Stimulated activated naive B cell treated with anti-CD40 and anti-IgM and Interleukin-4, amounts not matched to agents 10 μg/mL and 1 μg/mL and 100 μg/mL, for 72 hours (primary cell): ENCODE results near the gene NEMP1.
"Not testable (repeated sequence)": the region's sequence is repeated elsewhere in the genome, so short reads cannot be mapped to it uniquely, and the experiment has no call there.

Experiments
- ATAC-seq, 2 donors: fragments of 150-1000 bp; cut with Tn5 transposase; replicated peaks; 2 replicates each; pipeline ENCODE4 v1.10.0; 2021; ENCODE audit warnings: moderate library complexity in 1 of 2
- DNase-seq: peaks from one replicate; pipeline ENCODE4 v3.0.0; 2021
- H3K27ac Mint-ChIP-seq: one replicate; pipeline ENCODE4 v1.8.0; 2022; ENCODE audit warnings: mild to moderate bottlenecking, mixed read lengths
- H3K27me3 Mint-ChIP-seq, 2 donors: one replicate each; pipeline ENCODE4 v1.8.0; 2022; ENCODE audit warnings: mixed read lengths in 2 of 2
- H3K36me3 Mint-ChIP-seq, 2 donors: one replicate each; pipeline ENCODE4 v1.8.0; 2022; ENCODE audit warnings: mixed read lengths in 2 of 2, mild to moderate bottlenecking in 1 of 2
- H3K4me1 Mint-ChIP-seq, 2 donors: one replicate each; pipeline ENCODE4 v1.8.0; 2022; ENCODE audit warnings: mixed read lengths in 2 of 2, mild to moderate bottlenecking in 1 of 2
- H3K4me3 Mint-ChIP-seq, 2 donors: one replicate each; pipeline ENCODE4 v1.8.0; 2022; ENCODE audit warnings: mild to moderate bottlenecking in 2 of 2, mixed read lengths in 2 of 2, moderate library complexity in 1 of 2
- H3K9me3 Mint-ChIP-seq, 2 donors: one replicate each; pipeline ENCODE4 v1.8.0; 2022; ENCODE audit warnings: mixed read lengths in 2 of 2, mild to moderate bottlenecking in 1 of 2

The NEMP1 gene

DNA sequence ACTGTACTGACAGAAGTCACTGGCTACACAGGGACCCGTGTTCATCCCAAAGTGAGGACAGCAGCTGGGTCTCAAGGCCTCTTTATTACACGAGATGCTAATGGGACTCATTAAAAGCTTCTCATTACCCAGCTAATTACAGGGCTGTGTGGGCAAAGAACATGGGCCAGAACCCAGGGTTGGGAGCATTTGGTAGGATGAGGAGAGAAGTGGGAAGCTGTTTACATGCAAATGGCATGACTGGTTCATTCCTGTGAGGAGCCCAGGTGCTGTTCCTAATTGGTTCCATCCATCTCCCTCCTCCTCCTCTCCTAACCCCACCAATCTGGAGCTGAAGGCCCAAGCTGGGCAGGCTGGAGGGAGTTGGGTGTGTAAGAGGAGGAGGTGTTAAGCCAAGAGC is 53.4 kb downstream of the NEMP1 start:
- Mint-ChIP-seq H3K27ac (no peak overlapping the region), H3K4me3 (no peak overlapping the region), H3K36me3 (no peaks in the 10 kb centered on the region), H3K9me3 (no peaks in the 10 kb centered on the region), H3K4me1 (peaks cover 6 to 15% of the 10 kb centered on the region in 2 donors), H3K27me3 (peaks cover 9 to 23% of the 10 kb centered on the region in 2 donors)
- ATAC-seq = no peak
- no peak for DNase-seq

DNA sequence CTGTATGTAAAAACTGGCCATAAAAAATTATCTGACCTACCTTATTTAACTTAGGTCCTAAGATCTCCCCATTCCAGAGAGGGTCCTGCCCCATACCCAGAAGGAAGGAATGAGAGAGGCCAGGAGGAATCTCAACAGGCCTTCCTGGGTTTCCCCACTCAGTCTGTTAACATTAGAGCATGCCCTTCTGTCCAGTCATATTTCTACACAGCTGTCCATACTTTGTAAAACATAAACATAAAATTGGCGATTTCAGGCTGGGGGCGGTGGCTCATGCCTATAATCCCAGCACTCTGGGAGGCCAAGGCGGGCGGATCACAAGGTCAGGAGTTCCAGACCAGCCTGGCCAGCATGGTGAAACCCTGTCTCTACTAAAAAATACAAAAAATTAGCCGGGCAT is 56.3 kb downstream of the NEMP1 start:
- not testable (repeated sequence) for DNase-seq, H3K9me3 Mint-ChIP-seq, ATAC-seq, H3K27ac Mint-ChIP-seq, H3K36me3 Mint-ChIP-seq, H3K4me3 Mint-ChIP-seq
- H3K27me3 Mint-ChIP-seq = peaks cover 9 to 18% of the 10 kb centered on the region in 2 donors
- peaks cover 1 to 12% of the 10 kb centered on the region in 2 donors for H3K4me1 Mint-ChIP-seq

DNA sequence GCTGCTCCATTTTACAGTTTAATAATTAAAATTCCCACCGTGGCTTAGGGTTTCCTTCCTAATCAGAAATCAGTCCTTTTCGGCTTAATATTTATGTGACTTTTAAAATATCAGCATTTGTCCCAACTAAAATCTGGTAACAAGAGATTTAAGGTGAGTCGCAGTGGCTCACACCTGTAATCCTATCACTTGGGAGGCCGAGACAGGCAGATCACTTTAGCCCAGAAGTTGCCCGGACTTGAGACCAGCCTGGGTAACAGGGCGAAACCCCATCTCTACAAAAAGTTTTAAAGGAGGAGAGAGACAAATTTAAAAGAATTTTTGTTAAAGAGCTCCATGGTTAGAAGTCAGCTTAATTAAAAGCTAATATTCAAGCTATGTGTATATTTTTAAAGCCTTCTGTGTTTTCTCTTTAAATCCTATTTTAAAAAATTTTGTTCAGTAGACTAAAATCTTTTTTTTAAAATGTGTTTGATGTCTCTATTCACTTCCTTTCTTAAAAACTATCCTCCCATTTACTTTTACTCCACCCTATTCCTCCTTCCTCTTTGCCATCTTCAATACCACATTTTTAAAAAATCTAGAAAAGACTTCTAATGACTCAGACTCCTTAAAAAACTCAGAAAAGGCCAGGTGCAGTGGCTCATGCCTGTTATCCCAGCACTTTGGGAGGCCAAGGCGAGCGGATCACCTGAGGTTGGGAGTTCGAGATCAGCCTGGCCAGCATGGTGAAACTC is 58.4 kb downstream of the NEMP1 start:
- DNase-seq (no peak), ATAC-seq (no peak)
- peaks cover 6 to 22% of the 10 kb centered on the region in 2 donors for H3K27me3 Mint-ChIP-seq
- no peak overlapping the region for H3K4me3 Mint-ChIP-seq
- peaks cover 0 to 9% of the 10 kb centered on the region in 2 donors for H3K4me1 Mint-ChIP-seq
- no peak overlapping the region for H3K27ac Mint-ChIP-seq
- no peaks in the 10 kb centered on the region for H3K9me3 Mint-ChIP-seq
- no peaks in the 10 kb centered on the region for H3K36me3 Mint-ChIP-seq

DNA sequence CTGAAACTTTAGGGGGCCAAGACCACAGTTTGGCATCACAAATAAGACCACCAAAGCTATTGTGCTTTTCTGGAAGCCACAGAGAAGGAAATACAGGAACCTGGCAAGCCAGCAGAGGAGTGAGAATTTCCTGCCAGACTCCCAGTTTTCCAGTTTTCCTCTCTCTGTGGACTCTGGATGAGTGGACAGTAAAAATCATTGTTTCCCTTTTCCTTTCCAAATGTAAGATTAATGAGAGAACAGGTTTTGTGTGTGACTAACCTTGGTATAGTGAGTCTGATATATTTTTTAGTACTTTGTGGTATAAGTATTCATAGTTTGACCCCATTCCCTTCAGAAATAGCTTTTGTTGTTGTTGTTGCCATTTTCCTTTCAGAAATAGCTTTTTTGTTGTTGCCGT is 59.7 kb downstream of the NEMP1 start:
- H3K27ac Mint-ChIP-seq = no peak overlapping the region
- no peak overlapping the region for H3K4me3 Mint-ChIP-seq
- peaks cover 0 to 14% of the 10 kb centered on the region in 2 donors for H3K4me1 Mint-ChIP-seq
- H3K27me3 Mint-ChIP-seq = peaks cover 17 to 34% of the 10 kb centered on the region in 2 donors
- ATAC-seq = no peak
- no peaks in the 10 kb centered on the region for H3K36me3 Mint-ChIP-seq
- DNase-seq = no peak
- no peaks in the 10 kb centered on the region for H3K9me3 Mint-ChIP-seq

DNA sequence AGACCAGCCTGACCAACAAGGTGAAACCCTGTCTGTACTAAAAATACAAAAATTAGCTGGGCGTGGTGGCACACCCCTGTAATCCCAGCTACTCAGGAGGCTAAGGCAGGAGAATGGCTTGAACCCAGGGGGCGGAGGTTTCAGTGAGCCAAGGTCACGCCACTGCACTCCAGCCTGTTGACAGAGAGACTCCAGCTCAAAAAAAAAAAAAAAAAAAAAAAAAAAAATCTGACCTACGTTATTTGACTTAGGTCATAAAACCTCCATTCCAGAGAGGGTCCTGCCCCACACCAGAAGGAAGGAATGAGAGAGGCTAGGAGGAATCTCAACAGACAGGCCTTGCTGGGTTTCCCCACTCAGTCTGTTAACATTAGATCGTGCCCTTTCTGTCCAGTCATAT is 60.2 kb downstream of the NEMP1 start:
- not testable (repeated sequence) for H3K9me3 Mint-ChIP-seq, H3K4me3 Mint-ChIP-seq, H3K27ac Mint-ChIP-seq, H3K36me3 Mint-ChIP-seq, DNase-seq
- peaks cover 20 to 33% of the 10 kb centered on the region in 2 donors for H3K27me3 Mint-ChIP-seq
- peaks cover 3 to 19% of the 10 kb centered on the region in 2 donors for H3K4me1 Mint-ChIP-seq
- ATAC-seq = peak in 1 of 2 donors; percentile 45

DNA sequence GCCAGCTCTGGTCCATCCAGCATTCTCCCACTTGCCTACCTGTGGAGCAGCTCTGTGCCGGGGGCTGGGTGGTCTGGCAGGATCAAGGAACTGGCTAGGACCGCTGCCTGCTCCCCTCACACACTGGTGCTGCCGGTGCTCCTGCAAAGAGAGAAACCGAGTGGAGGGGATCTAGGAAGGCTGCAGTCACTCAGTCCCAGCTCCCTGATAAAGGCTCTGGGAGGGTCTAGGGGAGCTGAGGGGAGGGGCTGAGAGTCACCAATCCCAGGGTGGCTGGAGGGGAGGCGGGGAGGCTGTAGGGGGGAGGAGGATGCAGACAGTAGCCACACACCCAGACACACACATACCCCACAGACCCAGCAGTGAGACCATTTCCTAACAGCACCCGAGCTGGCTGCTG is 62.2 kb downstream of the NEMP1 start, which contains the start of gene TAC3:
Gene TAC3 (minus strand): TSS at position 182 of the 400 bp plus-strand sequence. CDS start 732 bp downstream, outside the sequence.
- H3K4me3 Mint-ChIP-seq = no peak within 1 kb of the TSS
- peaks cover 20 to 29% of the 10 kb centered on the region in 2 donors for H3K27me3 Mint-ChIP-seq
- peaks cover 19 to 39% of the 10 kb centered on the region in 2 donors for H3K4me1 Mint-ChIP-seq
- H3K36me3 Mint-ChIP-seq = no peaks in the 10 kb centered on the region
- DNase-seq (no peak), ATAC-seq (no peak)
- no peaks in the 10 kb centered on the region for H3K9me3 Mint-ChIP-seq
- no peak within 1 kb of the TSS for H3K27ac Mint-ChIP-seq

- no peaks in the 10 kb centered on the region for H3K9me3 Mint-ChIP-seq
- peak overlapping the region in 1 of 2 donors; percentile 2 for H3K4me3 Mint-ChIP-seq
- peaks cover 20 to 29% of the 10 kb centered on the region in 2 donors for H3K27me3 Mint-ChIP-seq
- peaks cover 27 to 45% of the 10 kb centered on the region in 2 donors for H3K4me1 Mint-ChIP-seq
- peak overlapping the region; percentile 1 for H3K27ac Mint-ChIP-seq
- peak; percentile 95 to 96 for ATAC-seq
- DNase-seq = peak; percentile 40
- H3K36me3 Mint-ChIP-seq = no peaks in the 10 kb centered on the region
These were observed 65.8 kb downstream of the NEMP1 start for GRCh38 chr12:57012600-57013465.

GRCh38 chr12:57011438-57012424 is 66.9 kb downstream of the NEMP1 start:
- Mint-ChIP-seq H3K36me3 (no peaks in the 10 kb centered on the region), H3K27me3 (peaks cover 20 to 29% of the 10 kb centered on the region in 2 donors), H3K27ac (no peak overlapping the region), H3K4me3 (no peak overlapping the region), H3K9me3 (no peaks in the 10 kb centered on the region), H3K4me1 (peaks cover 33 to 52% of the 10 kb centered on the region in 2 donors)
- DNase-seq = peak; percentile 11
- peak; percentile 57 to 58 for ATAC-seq

GRCh38 chr12:57010627-57011247 is 67.9 kb downstream of the NEMP1 start:
- no peak for DNase-seq
- H3K4me3 Mint-ChIP-seq = no peak overlapping the region
- H3K36me3 Mint-ChIP-seq = no peaks in the 10 kb centered on the region
- peaks cover 20 to 22% of the 10 kb centered on the region in 2 donors for H3K27me3 Mint-ChIP-seq
- ATAC-seq = no peak
- no peaks in the 10 kb centered on the region for H3K9me3 Mint-ChIP-seq
- peaks cover 35 to 56% of the 10 kb centered on the region in 2 donors for H3K4me1 Mint-ChIP-seq
- no peak overlapping the region for H3K27ac Mint-ChIP-seq

DNA sequence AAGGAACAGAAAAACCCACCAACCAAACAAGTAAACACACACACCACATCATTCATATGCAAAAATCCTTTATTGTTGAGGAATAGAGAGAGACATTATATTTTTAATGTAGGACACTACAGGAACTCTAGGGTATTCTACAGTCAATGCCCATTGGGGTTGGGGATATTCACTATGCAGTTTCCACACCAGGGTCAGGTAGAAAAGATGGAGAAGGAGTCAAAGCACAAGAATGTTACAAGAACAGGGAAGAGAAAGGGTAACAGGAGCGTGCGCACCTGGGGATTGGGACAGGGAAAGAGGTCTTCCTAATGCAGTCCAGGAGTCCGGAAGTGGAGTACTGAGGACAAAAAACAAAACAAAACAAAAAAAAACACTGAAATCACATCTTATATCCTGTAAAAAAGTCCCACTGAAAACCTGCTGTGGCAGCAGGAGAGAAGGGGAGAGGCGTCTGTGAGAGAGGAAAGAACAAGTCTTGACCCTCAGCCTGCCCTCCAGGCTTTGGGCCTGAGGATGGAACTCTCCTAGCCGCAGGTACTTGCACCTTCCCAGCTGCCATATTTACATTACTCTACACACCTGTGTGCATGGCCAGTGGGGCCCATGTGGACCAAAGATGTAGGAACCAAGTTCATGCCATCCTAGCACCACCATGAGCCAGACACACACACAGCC is 68.5 kb downstream of the NEMP1 start:
- no peak for ATAC-seq
- H3K4me3 Mint-ChIP-seq = no peak overlapping the region
- peaks cover 40 to 63% of the 10 kb centered on the region in 2 donors for H3K4me1 Mint-ChIP-seq

DNA sequence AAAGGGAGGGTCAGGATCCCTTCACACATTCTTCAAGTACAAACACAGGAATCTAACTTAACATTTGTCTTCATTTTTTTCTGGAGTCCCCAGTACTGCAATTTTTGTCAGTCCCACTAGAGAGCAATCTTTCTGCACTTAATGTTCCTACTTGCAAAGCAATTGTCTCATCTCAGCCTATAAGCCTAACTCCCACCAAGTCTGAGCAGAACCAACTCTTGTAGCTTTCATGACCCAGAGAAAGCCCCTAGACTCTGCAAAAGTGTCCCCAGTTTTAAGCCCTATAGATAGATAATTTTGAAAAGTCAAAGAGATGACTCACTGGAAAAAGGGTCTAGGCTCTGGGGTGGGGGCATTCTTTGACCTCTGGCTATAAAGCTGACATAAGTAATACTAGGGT is 70.4 kb downstream of the NEMP1 start:
- H3K4me1 Mint-ChIP-seq = peaks cover 44 to 64% of the 10 kb centered on the region in 2 donors
- H3K4me3 Mint-ChIP-seq = no peak overlapping the region
- no peaks in the 10 kb centered on the region for H3K9me3 Mint-ChIP-seq
- H3K36me3 Mint-ChIP-seq = peaks cover 9 to 12% of the 10 kb centered on the region in 2 donors
- no peak for DNase-seq
- no peak for ATAC-seq
- H3K27me3 Mint-ChIP-seq = no peaks in the 10 kb centered on the region
- H3K27ac Mint-ChIP-seq = no peak overlapping the region

More for the DNA sequence above, 68.5 kb downstream of the NEMP1 start:
- Mint-ChIP-seq H3K36me3 (no peaks in the 10 kb centered on the region), H3K27ac (peak overlapping the region; percentile 33), H3K27me3 (peaks cover 14 to 16% of the 10 kb centered on the region in 2 donors), H3K9me3 (no peaks in the 10 kb centered on the region)
- no peak for DNase-seq

DNA sequence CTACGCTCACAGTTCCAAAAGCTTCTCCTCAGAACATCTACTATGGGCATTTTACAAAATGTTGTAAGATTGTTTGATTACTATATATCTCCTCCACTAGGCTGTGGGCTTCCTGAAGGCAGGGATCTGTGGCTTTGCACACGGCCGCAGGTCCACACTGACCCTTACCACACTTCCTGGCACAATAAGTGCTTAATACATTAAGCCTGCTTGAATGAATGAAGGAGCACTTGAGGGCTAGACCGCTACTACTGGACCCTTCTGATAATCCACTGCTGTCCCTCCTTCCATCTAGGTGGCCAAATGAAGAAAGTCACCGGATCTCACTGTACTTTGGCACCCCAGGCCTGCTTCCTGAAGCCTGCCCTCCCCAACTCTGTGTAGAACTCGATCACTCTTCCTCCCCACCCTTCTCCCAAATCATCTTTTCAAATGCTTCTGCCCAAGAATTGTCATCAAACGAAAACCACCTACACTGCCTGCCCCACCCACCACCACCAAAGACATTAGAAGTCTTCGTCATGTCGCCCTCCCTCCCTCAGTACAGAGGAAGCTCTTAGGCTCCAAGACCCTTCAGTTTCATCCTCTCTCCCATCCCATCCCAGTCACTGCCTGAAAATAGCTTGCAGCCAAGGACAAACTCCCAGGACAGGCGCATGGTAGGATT is 71.6 kb downstream of the NEMP1 start:
- DNase-seq (no peak), ATAC-seq (peak in 1 of 2 donors; percentile 1)
- peak overlapping the region; percentile 84 for H3K27ac Mint-ChIP-seq
- H3K4me1 Mint-ChIP-seq = peaks cover 39 to 56% of the 10 kb centered on the region in 2 donors
- H3K9me3 Mint-ChIP-seq = no peaks in the 10 kb centered on the region
- H3K36me3 Mint-ChIP-seq = peaks cover 19 to 20% of the 10 kb centered on the region in 2 donors
- no peaks in the 10 kb centered on the region for H3K27me3 Mint-ChIP-seq
- peak overlapping the region; percentile 75 to 85 for H3K4me3 Mint-ChIP-seq
